ENCODE measurements around the gene UBE2QL1.

UBE2QL1 gene

GRCh38 chr5:6543346-6543730 lies 94.7 kb downstream of the UBE2QL1 start:
- Histone ChIP-seq H3K27me3 (ENCODE audit: low read length) (no peaks in the 10 kb centered on the region), H3K4me2 (ENCODE audit: low read depth, low read length, poor library complexity, severe bottlenecking) (no peak overlapping the region), H3K36me3 (ENCODE audit: low read length) (no peaks in the 10 kb centered on the region), H3K9ac (ENCODE audit: low read length) (no peak overlapping the region), H4K20me1 (ENCODE audit: low read depth, low read length) (no peaks in the 10 kb centered on the region), H3K9me2 (replicated peaks; ENCODE audit: insufficient read depth, low read length) (no peaks in the 10 kb centered on the region), H3K4me3 (ENCODE audit: insufficient read depth, low read length, poor library complexity, severe bottlenecking) (no peak overlapping the region), H3K79me2 (ENCODE audit: insufficient read depth, low read length) (no peaks in the 10 kb centered on the region), H3K27ac (ENCODE audit: low read depth, low read length) (no peak overlapping the region), H3F3A (ENCODE audit: insufficient read depth) (no peaks in the 10 kb centered on the region), H2AFZ (ENCODE audit: low read depth, low read length, severe bottlenecking) (no peak overlapping the region), H3K9me3 (ENCODE audit: insufficient read depth, low read length) (no peaks in the 10 kb centered on the region)
- TF ChIP-seq CTCF (IDR thresholded peaks at IDR 0.05; ENCODE audit: insufficient read depth, low read length, poor library complexity, severe bottlenecking): no peak
- TF ChIP-seq EZH2phosphoT487 (conservative IDR thresholded peaks at IDR 0.05; ENCODE audit: low read length): no peak

GRCh38 chr5:6543830-6544560 lies 95.3 kb downstream of the UBE2QL1 start:
- H3K79me2 ChIP-seq (ENCODE audit: insufficient read depth, low read length): no peaks in the 10 kb centered on the region
- no peaks in the 10 kb centered on the region for H3K27me3 ChIP-seq (ENCODE audit: low read length)
- TF ChIP-seq CTCF (IDR thresholded peaks at IDR 0.05; ENCODE audit: insufficient read depth, low read length, poor library complexity, severe bottlenecking) (no peak), EZH2phosphoT487 (conservative IDR thresholded peaks at IDR 0.05; ENCODE audit: low read length) (no peak)

More at GRCh38 chr5:6543830-6544560, 95.3 kb downstream of the UBE2QL1 start:
- H3K4me2 ChIP-seq (ENCODE audit: low read depth, low read length, poor library complexity, severe bottlenecking): no peak overlapping the region
- H3K9ac ChIP-seq (ENCODE audit: low read length): no peak overlapping the region
- H3F3A ChIP-seq (ENCODE audit: insufficient read depth): no peaks in the 10 kb centered on the region
- no peaks in the 10 kb centered on the region for H3K9me2 ChIP-seq (replicated peaks; ENCODE audit: insufficient read depth, low read length)
- no peak overlapping the region for H2AFZ ChIP-seq (ENCODE audit: low read depth, low read length, severe bottlenecking)
- H3K27ac ChIP-seq (ENCODE audit: low read depth, low read length): no peak overlapping the region
- no peaks in the 10 kb centered on the region for H3K9me3 ChIP-seq (ENCODE audit: insufficient read depth, low read length)
- no peaks in the 10 kb centered on the region for H4K20me1 ChIP-seq (ENCODE audit: low read depth, low read length)
- H3K4me3 ChIP-seq (ENCODE audit: insufficient read depth, low read length, poor library complexity, severe bottlenecking): no peak overlapping the region
- no peaks in the 10 kb centered on the region for H3K36me3 ChIP-seq (ENCODE audit: low read length)

Data from SU-DHL-6 (cell line).